ENCODE data around the gene THOC1. TPM values are rescaled to one million over a fixed set of nuclear protein-coding genes. Genes with fewer than 3 reads are reported as not detected.

The THOC1 gene
- total and polyA plus RNA-seq, 2 experiments from 2014 or later = 73.0 to 108 TPM

DNA sequence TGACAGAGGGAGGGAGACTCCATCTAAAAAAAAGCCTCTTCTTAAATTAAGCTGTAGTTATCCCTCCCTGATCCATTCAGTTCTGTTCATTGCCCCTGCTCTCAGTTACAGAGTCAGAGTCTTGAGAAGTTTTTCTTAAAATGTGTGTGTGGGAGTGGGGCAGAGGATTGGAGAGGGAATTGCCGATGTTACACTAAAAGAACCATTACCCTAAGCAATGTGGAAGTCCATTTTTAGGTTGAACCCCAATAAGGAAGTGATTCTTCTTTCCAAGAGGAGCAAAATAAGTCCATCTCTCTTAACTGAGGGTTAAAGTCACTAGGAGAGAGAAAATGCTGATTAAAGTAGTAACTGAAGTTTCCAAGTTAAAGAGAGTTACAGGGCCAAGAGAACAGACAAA, 21.2 kb upstream of the THOC1 start:
- ATAC-seq = no peak
- H3K4me3 ChIP-seq = no peak overlapping the region
- Mint-ChIP-seq H3K9me3 (no peaks in the 10 kb centered on the region), H3K4me1 (no peaks in the 10 kb centered on the region), H3K36me3 (ENCODE audit: low read depth) (no peaks in the 10 kb centered on the region), H3K27me3 (ENCODE audit: insufficient read depth, low read depth, poor library complexity) (no peaks in the 10 kb centered on the region), H3K27ac (no peak overlapping the region), H3K4me3 (no peak overlapping the region)
- H3K4me1 ChIP-seq (ENCODE audit: insufficient read depth) = no peaks in the 10 kb centered on the region
- no peaks in the 10 kb centered on the region for H3F3A ChIP-seq (replicated peaks; ENCODE audit: low read depth)
- H3K36me3 ChIP-seq (ENCODE audit: insufficient read depth) = no peaks in the 10 kb centered on the region
- no peak for DNase-seq (ENCODE audit: low spot score)
- no peaks in the 10 kb centered on the region for H3K9me2 ChIP-seq (ENCODE audit: insufficient read depth)
- no peaks in the 10 kb centered on the region for H3K79me2 ChIP-seq (replicated peaks; ENCODE audit: insufficient read depth)
- H2AFZ ChIP-seq = no peak overlapping the region
- H3K27me3 ChIP-seq (ENCODE audit: insufficient read depth) = no peaks in the 10 kb centered on the region
- no peak overlapping the region for H3K4me2 ChIP-seq
- no peaks in the 10 kb centered on the region for H4K20me1 ChIP-seq (replicated peaks; ENCODE audit: insufficient read depth)
- H3K27ac ChIP-seq (ENCODE audit: low read depth) = no peak overlapping the region
- TF ChIP-seq, protein P1, sequence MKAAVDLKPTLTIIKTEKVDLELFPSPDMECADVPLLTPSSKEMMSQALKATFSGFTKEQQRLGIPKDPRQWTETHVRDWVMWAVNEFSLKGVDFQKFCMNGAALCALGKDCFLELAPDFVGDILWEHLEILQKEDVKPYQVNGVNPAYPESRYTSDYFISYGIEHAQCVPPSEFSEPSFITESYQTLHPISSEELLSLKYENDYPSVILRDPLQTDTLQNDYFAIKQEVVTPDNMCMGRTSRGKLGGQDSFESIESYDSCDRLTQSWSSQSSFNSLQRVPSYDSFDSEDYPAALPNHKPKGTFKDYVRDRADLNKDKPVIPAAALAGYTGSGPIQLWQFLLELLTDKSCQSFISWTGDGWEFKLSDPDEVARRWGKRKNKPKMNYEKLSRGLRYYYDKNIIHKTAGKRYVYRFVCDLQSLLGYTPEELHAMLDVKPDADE (IDR thresholded peaks at IDR 0.05) = no peak
- TF ChIP-seq, protein P2, sequence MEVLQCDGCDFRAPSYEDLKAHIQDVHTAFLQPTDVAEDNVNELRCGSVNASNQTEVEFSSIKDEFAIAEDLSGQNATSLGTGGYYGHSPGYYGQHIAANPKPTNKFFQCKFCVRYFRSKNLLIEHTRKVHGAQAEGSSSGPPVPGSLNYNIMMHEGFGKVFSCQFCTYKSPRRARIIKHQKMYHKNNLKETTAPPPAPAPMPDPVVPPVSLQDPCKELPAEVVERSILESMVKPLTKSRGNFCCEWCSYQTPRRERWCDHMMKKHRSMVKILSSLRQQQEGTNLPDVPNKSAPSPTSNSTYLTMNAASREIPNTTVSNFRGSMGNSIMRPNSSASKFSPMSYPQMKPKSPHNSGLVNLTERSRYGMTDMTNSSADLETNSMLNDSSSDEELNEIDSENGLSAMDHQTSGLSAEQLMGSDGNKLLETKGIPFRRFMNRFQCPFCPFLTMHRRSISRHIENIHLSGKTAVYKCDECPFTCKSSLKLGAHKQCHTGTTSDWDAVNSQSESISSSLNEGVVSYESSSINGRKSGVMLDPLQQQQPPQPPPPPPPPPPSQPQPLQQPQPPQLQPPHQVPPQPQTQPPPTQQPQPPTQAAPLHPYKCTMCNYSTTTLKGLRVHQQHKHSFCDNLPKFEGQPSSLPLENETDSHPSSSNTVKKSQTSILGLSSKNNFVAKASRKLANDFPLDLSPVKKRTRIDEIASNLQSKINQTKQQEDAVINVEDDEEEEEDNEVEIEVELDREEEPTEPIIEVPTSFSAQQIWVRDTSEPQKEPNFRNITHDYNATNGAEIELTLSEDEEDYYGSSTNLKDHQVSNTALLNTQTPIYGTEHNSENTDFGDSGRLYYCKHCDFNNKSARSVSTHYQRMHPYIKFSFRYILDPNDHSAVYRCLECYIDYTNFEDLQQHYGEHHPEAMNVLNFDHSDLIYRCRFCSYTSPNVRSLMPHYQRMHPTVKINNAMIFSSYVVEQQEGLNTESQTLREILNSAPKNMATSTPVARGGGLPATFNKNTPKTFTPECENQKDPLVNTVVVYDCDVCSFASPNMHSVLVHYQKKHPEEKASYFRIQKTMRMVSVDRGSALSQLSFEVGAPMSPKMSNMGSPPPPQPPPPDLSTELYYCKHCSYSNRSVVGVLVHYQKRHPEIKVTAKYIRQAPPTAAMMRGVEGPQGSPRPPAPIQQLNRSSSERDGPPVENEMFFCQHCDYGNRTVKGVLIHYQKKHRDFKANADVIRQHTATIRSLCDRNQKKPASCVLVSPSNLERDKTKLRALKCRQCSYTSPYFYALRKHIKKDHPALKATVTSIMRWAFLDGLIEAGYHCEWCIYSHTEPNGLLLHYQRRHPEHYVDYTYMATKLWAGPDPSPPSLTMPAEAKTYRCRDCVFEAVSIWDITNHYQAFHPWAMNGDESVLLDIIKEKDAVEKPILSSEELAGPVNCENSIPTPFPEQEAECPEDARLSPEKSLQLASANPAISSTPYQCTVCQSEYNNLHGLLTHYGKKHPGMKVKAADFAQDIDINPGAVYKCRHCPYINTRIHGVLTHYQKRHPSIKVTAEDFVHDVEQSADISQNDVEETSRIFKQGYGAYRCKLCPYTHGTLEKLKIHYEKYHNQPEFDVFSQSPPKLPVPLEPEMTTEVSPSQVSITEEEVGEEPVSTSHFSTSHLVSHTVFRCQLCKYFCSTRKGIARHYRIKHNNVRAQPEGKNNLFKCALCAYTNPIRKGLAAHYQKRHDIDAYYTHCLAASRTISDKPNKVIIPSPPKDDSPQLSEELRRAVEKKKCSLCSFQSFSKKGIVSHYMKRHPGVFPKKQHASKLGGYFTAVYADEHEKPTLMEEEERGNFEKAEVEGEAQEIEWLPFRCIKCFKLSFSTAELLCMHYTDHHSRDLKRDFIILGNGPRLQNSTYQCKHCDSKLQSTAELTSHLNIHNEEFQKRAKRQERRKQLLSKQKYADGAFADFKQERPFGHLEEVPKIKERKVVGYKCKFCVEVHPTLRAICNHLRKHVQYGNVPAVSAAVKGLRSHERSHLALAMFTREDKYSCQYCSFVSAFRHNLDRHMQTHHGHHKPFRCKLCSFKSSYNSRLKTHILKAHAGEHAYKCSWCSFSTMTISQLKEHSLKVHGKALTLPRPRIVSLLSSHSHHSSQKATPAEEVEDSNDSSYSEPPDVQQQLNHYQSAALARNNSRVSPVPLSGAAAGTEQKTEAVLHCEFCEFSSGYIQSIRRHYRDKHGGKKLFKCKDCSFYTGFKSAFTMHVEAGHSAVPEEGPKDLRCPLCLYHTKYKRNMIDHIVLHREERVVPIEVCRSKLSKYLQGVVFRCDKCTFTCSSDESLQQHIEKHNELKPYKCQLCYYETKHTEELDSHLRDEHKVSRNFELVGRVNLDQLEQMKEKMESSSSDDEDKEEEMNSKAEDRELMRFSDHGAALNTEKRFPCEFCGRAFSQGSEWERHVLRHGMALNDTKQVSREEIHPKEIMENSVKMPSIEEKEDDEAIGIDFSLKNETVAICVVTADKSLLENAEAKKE (CRISPR knock-in tag; IDR thresholded peaks at IDR 0.05) = no peak
- TF ChIP-seq POLR2AphosphoS5 (IDR thresholded peaks at IDR 0.05; ENCODE audit: low read depth) = no peak
- TF ChIP-seq, protein P3, sequence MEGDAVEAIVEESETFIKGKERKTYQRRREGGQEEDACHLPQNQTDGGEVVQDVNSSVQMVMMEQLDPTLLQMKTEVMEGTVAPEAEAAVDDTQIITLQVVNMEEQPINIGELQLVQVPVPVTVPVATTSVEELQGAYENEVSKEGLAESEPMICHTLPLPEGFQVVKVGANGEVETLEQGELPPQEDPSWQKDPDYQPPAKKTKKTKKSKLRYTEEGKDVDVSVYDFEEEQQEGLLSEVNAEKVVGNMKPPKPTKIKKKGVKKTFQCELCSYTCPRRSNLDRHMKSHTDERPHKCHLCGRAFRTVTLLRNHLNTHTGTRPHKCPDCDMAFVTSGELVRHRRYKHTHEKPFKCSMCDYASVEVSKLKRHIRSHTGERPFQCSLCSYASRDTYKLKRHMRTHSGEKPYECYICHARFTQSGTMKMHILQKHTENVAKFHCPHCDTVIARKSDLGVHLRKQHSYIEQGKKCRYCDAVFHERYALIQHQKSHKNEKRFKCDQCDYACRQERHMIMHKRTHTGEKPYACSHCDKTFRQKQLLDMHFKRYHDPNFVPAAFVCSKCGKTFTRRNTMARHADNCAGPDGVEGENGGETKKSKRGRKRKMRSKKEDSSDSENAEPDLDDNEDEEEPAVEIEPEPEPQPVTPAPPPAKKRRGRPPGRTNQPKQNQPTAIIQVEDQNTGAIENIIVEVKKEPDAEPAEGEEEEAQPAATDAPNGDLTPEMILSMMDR (conservative IDR thresholded peaks at IDR 0.05; ENCODE audit: low read depth in 2 of 2) = no peak
- no peak for TF ChIP-seq EZH2 (IDR thresholded peaks at IDR 0.05; ENCODE audit: low read depth, unreplicated experiment)
- no peak for TF ChIP-seq ZNF114 (CRISPR knock-in tag; IDR thresholded peaks at IDR 0.05)
- TF ChIP-seq JUNB (IDR thresholded peaks at IDR 0.05; ENCODE audit: unreplicated experiment) = no peak
- TF ChIP-seq, protein P4, sequence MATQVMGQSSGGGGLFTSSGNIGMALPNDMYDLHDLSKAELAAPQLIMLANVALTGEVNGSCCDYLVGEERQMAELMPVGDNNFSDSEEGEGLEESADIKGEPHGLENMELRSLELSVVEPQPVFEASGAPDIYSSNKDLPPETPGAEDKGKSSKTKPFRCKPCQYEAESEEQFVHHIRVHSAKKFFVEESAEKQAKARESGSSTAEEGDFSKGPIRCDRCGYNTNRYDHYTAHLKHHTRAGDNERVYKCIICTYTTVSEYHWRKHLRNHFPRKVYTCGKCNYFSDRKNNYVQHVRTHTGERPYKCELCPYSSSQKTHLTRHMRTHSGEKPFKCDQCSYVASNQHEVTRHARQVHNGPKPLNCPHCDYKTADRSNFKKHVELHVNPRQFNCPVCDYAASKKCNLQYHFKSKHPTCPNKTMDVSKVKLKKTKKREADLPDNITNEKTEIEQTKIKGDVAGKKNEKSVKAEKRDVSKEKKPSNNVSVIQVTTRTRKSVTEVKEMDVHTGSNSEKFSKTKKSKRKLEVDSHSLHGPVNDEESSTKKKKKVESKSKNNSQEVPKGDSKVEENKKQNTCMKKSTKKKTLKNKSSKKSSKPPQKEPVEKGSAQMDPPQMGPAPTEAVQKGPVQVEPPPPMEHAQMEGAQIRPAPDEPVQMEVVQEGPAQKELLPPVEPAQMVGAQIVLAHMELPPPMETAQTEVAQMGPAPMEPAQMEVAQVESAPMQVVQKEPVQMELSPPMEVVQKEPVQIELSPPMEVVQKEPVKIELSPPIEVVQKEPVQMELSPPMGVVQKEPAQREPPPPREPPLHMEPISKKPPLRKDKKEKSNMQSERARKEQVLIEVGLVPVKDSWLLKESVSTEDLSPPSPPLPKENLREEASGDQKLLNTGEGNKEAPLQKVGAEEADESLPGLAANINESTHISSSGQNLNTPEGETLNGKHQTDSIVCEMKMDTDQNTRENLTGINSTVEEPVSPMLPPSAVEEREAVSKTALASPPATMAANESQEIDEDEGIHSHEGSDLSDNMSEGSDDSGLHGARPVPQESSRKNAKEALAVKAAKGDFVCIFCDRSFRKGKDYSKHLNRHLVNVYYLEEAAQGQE (IDR thresholded peaks at IDR 0.05; ENCODE audit: unreplicated experiment) = no peak
- TF ChIP-seq EZH2phosphoT487 (IDR thresholded peaks at IDR 0.05; ENCODE audit: unreplicated experiment) = no peak
- no peak for TF ChIP-seq STAT1 (IDR thresholded peaks at IDR 0.05; ENCODE audit: unreplicated experiment)

Data from GM23338 (cell line).